Activated B cell treated with CpG ODN at 0.5 μM for 24 hours (primary cell): ENCODE data around the gene SOCS6. TPM values are rescaled to one million over a fixed set of nuclear protein-coding genes. Genes with fewer than 3 reads are reported as not detected.

Experiments
- ATAC-seq: fragments of 200-7000 bp; cut with Tn5 transposase; one replicate; pipeline ENCODE4 v1.10.0; 2021; ENCODE audit warnings: low read depth, mild to moderate bottlenecking, moderate library complexity
- CTCF ChIA-PET: fragments of 350-600 bp; sonication (Branson Sonifier 250); formaldehyde crosslinking; loops from one replicate; lab custom pipeline; 2021; ENCODE audit warnings: antibody characterized with exemption; lab: Charles Lee
- POLR2A ChIA-PET: fragments of 350-600 bp; sonication (Branson Sonifier 250); formaldehyde crosslinking; loops from one replicate; lab custom pipeline; 2021; ENCODE audit warnings: antibody characterized with exemption; lab: Charles Lee
- DNase-seq: peaks from one replicate; pipeline ENCODE4 v3.0.0; 2022
- H3K27ac Mint-ChIP-seq: one replicate; pipeline ENCODE4 v1.8.0; 2020; ENCODE audit warnings: mixed read lengths
- H3K27me3 Mint-ChIP-seq: one replicate; pipeline ENCODE4 v1.8.0; 2021; ENCODE audit warnings: mixed read lengths
- H3K36me3 Mint-ChIP-seq: one replicate; pipeline ENCODE4 v1.8.0; 2021; ENCODE audit warnings: low read depth, mixed read lengths
- H3K4me1 Mint-ChIP-seq: one replicate; pipeline ENCODE4 v1.8.0; 2021; ENCODE audit warnings: mixed read lengths
- H3K4me3 Mint-ChIP-seq: one replicate; pipeline ENCODE4 v1.8.0; 2020; ENCODE audit warnings: mild to moderate bottlenecking, mixed read lengths
- H3K9me3 Mint-ChIP-seq: one replicate; pipeline ENCODE4 v1.8.0; 2020; ENCODE audit warnings: mixed read lengths
- intact Hi-C: fragments of 100-400 bp; cut with micrococcal nuclease; formaldehyde crosslinking; loops from one replicate; pipeline ENCODE4 v1.15.1; 2024
- total RNA-seq: library from RNA; stranded (reverse); gene quantifications from 2 replicates; pipeline ENCODE4 v1.2.3, GENCODE V29; 2022
- TF ChIP-seq, protein P1 (sequence below): fragments of 200-600 bp; IDR thresholded peaks from one replicate; pipeline ENCODE4 v1.8.0; 2022; ENCODE audit warnings: antibody characterized with exemption, mild to moderate bottlenecking

Gene SOCS6
- total RNA-seq, 1 donor from 2014 or later: 1.1 TPM

DNA sequence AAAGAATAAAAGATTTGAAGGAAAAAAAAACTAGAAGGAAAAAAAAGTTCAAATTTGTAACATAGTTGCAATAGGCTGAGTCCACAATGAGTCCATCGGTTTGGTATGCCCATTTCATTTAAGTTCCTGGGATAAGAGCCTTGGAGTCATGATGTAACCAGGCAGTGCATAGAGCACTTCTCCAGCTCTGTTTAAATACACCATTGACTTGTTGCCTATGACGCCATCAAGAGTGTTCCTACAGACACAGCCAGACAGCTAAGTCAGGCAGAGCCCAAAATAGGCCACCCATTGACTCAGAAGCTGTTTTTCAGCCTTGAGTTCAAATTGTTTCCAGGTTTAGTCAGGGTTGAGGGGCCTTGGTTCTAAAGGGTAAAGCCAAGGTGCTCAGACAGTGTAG is 44.9 kb downstream of the SOCS6 start:
- CTCF ChIA-PET: no interaction called here
- TF ChIP-seq, protein P1, sequence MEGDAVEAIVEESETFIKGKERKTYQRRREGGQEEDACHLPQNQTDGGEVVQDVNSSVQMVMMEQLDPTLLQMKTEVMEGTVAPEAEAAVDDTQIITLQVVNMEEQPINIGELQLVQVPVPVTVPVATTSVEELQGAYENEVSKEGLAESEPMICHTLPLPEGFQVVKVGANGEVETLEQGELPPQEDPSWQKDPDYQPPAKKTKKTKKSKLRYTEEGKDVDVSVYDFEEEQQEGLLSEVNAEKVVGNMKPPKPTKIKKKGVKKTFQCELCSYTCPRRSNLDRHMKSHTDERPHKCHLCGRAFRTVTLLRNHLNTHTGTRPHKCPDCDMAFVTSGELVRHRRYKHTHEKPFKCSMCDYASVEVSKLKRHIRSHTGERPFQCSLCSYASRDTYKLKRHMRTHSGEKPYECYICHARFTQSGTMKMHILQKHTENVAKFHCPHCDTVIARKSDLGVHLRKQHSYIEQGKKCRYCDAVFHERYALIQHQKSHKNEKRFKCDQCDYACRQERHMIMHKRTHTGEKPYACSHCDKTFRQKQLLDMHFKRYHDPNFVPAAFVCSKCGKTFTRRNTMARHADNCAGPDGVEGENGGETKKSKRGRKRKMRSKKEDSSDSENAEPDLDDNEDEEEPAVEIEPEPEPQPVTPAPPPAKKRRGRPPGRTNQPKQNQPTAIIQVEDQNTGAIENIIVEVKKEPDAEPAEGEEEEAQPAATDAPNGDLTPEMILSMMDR: no peak

DNA sequence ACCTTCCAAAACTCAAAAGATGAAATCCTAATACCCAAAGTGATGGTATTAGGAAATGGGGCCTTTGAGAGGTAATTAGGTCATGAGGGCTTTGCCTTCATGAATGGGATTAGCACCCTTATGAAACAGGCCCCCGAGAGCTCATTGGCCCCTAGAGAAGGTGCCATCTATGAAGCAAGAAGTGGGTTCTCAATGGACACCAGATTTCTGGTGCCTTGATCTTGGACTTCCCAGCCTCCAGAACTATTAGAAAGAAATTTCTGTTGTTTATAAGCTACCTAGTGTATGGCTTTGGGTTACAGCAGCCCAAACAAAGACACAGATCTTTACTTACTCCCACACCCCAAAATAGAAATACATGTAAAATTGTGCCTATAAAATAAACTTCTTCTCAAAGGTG is 45.4 kb downstream of the SOCS6 start:
- no peaks in the 10 kb centered on the region for H3K36me3 Mint-ChIP-seq
- peaks cover 8% of the 10 kb centered on the region for H3K9me3 Mint-ChIP-seq
- peaks cover under 1% of the 10 kb centered on the region for H3K4me1 Mint-ChIP-seq
- TF ChIP-seq, protein P1: no peak
- H3K27me3 Mint-ChIP-seq: no peaks in the 10 kb centered on the region
- no peak overlapping the region for H3K27ac Mint-ChIP-seq
- DNase-seq (no peak), ATAC-seq (no peak)
- POLR2A ChIA-PET: no interaction called here
- CTCF ChIA-PET: no interaction called here
- H3K4me3 Mint-ChIP-seq: no peak overlapping the region
- intact Hi-C loops: no loop called here

More for the DNA sequence above, 44.9 kb downstream of the SOCS6 start:
- intact Hi-C loops: no loop called here
- Mint-ChIP-seq H3K4me1 (peaks cover 4% of the 10 kb centered on the region), H3K27ac (no peak overlapping the region), H3K4me3 (no peak overlapping the region), H3K36me3 (no peaks in the 10 kb centered on the region), H3K9me3 (peaks cover 8% of the 10 kb centered on the region), H3K27me3 (no peaks in the 10 kb centered on the region)
- ATAC-seq (no peak), DNase-seq (no peak)
- POLR2A ChIA-PET: no interaction called here

DNA sequence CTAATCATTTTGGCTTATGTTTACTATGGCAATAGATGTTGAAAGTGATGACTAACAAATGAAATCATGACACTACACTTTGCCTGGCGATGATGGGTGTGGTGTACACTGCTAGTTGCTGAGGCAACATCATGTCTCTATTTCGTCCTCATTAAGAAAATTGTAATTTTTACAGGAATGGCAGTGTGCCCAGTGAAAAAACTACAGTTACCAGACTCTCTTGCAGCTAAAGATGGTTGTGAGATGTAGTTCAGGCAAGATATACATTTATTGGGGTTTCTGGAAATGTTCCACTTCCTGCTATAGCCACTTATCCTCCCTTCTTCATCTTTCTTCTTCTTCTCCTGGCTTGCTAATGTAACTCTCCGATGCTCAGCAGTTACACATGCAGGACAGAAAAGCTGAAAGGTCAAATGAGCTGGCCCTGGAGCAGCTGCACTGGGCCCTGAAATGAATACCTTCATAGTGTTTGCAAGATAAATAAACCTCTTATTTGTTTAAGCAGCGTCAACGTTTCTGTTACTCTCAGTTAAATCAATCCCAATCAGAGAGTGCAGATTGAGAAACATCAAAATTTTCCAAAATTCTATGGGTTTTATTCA is 46.0 kb downstream of the SOCS6 start:
- Mint-ChIP-seq H3K27me3 (no peaks in the 10 kb centered on the region), H3K4me1 (no peaks in the 10 kb centered on the region), H3K4me3 (no peak overlapping the region), H3K36me3 (no peaks in the 10 kb centered on the region), H3K27ac (no peak overlapping the region), H3K9me3 (peaks cover 8% of the 10 kb centered on the region)
- no peak for ATAC-seq
- ChIA-PET CTCF (no interaction called here), POLR2A (no interaction called here)
- intact Hi-C loops: no loop called here
- no peak for DNase-seq
- TF ChIP-seq, protein P1: no peak

DNA sequence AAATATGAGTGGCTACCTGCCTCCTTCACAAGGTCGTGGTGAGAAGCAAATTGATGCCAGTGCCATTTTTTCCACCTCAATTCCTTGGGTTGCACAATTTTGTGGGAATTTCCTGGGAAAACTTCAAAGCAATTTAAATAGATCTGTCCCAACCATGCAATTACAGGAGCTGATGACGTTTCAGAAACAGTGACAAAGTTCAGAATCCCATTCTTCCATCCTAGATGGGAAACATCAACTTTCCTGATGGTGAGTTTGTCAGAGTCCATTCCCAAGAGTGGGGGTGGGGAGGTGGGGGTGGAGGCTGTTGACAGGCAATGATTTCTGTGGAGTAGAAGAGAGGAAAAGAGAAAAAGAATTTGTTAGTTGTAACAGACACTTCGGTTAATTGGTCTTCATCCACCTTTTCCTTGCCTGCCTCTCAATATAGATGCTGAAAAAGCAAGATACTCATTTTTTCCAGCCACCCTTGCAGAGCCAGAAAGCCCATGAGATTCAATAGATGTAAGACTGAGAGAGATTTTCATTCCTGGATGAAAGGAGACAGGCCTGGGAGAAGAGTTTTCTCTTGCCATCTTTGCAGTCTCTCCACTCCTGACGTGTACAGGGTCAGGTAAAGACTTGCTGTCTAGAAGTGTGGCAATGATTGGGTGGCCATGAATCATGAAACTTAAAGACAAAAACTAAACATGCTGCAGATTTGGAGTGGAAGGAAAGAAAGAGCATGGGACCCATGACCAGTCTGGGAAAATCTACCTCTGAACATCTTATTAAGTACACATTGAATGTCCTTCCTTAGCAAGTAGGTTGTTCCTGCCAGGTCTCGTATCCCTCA is 47.3 kb downstream of the SOCS6 start:
- POLR2A ChIA-PET: no interaction called here
- no peak overlapping the region for H3K27ac Mint-ChIP-seq
- H3K4me3 Mint-ChIP-seq: no peak overlapping the region
- H3K9me3 Mint-ChIP-seq: peaks cover 8% of the 10 kb centered on the region
- ATAC-seq (no peak), DNase-seq (no peak)
- no peaks in the 10 kb centered on the region for H3K36me3 Mint-ChIP-seq
- TF ChIP-seq, protein P1: no peak
- CTCF ChIA-PET: no interaction called here
- intact Hi-C loops: no loop called here
- H3K4me1 Mint-ChIP-seq: no peaks in the 10 kb centered on the region
- H3K27me3 Mint-ChIP-seq: no peaks in the 10 kb centered on the region

DNA sequence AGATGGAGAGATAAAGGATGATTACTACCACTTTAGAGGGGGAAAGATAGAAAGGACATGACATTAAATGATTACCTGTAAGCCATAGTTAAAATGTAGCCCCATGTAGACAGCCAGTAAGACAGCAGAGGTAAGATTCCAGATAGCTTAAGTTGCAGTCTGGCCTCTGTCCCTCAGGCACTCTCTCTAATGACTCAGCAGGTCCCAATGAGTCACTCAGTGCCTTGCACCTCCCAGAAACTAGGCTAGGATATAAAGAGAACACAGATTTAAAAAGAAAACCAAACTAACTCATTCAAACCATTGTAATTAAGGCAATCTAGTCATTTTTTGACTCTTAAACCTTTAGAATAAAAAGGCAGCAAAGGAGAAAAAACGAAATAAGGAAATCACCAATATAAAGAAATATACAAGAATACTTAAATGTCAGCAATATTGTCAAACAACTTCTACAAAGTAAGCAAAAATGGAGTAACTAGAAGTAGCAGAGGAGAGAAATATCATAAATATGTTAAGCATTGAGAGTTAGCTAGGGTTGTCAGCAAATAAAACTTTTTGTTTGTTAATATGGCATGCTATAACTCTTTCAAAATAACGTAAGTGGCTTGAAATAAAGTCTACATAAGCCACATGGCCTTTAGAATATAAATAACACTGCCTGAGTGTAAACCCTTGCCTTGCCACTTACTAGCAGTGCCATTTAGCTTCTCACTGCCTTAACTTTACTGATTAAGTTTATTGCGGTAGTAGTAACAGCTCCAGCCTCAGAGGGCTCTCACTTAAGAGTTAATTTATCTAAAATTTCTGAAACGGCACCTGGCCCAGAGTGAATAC is 48.5 kb downstream of the SOCS6 start:
- ChIA-PET POLR2A (no interaction called here), CTCF (no interaction called here)
- Mint-ChIP-seq H3K27ac (no peak overlapping the region), H3K36me3 (no peaks in the 10 kb centered on the region), H3K27me3 (no peaks in the 10 kb centered on the region), H3K9me3 (peaks cover 8% of the 10 kb centered on the region), H3K4me1 (no peaks in the 10 kb centered on the region), H3K4me3 (no peak overlapping the region)
- ATAC-seq: no peak
- TF ChIP-seq, protein P1: no peak
- intact Hi-C loops: no loop called here
- no peak for DNase-seq
